GM18861 (cell line): ENCODE measurements around the gene NFIB.

ENCODE experiments used
- ATAC-seq: cut with Tn5 transposase; IDR thresholded peaks from one replicate; pipeline ENCODE4 v1.9.1; 2021; ENCODE audit not compliant: unreplicated experiment

Gene NFIB

GRCh38 chr9:14307989-14308852, 5.7 kb downstream of the NFIB start:
- no peak for ATAC-seq

GRCh38 chr9:14306672-14307660, 7.0 kb downstream of the NFIB start:
- no peak for ATAC-seq

GRCh38 chr9:14306188-14306587, 7.8 kb downstream of the NFIB start:
- ATAC-seq = no peak

GRCh38 chr9:14304259-14304658, 9.7 kb downstream of the NFIB start:
- ATAC-seq = no peak

- no peak for ATAC-seq
Measured at GRCh38 chr9:14303521-14303920, 10.4 kb downstream of the NFIB start.

GRCh38 chr9:14303100-14303499, 10.8 kb downstream of the NFIB start:
- no peak for ATAC-seq

GRCh38 chr9:14302405-14302804, 11.5 kb downstream of the NFIB start:
- no peak for ATAC-seq

- ATAC-seq = no peak
Measured at GRCh38 chr9:14301583-14302021, 12.3 kb downstream of the NFIB start.

- no peak for ATAC-seq
Measured at GRCh38 chr9:14301006-14301405, 12.9 kb downstream of the NFIB start.

- ATAC-seq = no peak
Measured at GRCh38 chr9:14300588-14300987, 13.4 kb downstream of the NFIB start.

- ATAC-seq = no peak
Measured at GRCh38 chr9:14300040-14300439, 13.9 kb downstream of the NFIB start.

- ATAC-seq = no peak
Measured at GRCh38 chr9:14298601-14299022, 15.3 kb downstream of the NFIB start.

- ATAC-seq = no peak
Measured at GRCh38 chr9:14296495-14297113, 17.3 kb downstream of the NFIB start.

- no peak for ATAC-seq
Measured at GRCh38 chr9:14294659-14295058, 19.3 kb downstream of the NFIB start.

- no peak for ATAC-seq
Measured at GRCh38 chr9:14293801-14294200, 20.1 kb downstream of the NFIB start.

GRCh38 chr9:14292181-14292739, 21.7 kb downstream of the NFIB start:
- no peak for ATAC-seq

- no peak for ATAC-seq
Measured at GRCh38 chr9:14289916-14290315, 24.0 kb downstream of the NFIB start.

- no peak for ATAC-seq
Measured at GRCh38 chr9:14288433-14288832, 25.5 kb downstream of the NFIB start.

- no peak for ATAC-seq
Measured at GRCh38 chr9:14286121-14286520, 27.8 kb downstream of the NFIB start.

GRCh38 chr9:14283276-14283675, 30.7 kb downstream of the NFIB start:
- ATAC-seq = no peak

GRCh38 chr9:14281876-14282275, 32.1 kb downstream of the NFIB start:
- ATAC-seq = no peak
